OCI-LY1 (cell line): ENCODE measurements around the gene SAMD11.
"Not testable (repeated sequence)": the region's sequence is repeated elsewhere in the genome, so short reads cannot be mapped to it uniquely, and the experiment has no call there.

Experiments
- CTCF ChIP-seq: fragments of 200-600 bp; sonication (generic), shearing (Covaris generic); IDR thresholded peaks from 2 replicates; pipeline ENCODE4 v1.5.1; 2017; ENCODE audit warnings: mild to moderate bottlenecking, antibody characterized with exemption, low read length, moderate library complexity, mixed read lengths
- EZH2 ChIP-seq: fragments of 200-600 bp; sonication (generic), shearing (Covaris generic); IDR thresholded peaks from 2 replicates; pipeline ENCODE4 v1.8.0; 2017; ENCODE audit warnings: borderline replicate concordance, mixed run types, mild to moderate bottlenecking, antibody characterized with exemption, low read length, moderate library complexity, mixed read lengths

DNA sequence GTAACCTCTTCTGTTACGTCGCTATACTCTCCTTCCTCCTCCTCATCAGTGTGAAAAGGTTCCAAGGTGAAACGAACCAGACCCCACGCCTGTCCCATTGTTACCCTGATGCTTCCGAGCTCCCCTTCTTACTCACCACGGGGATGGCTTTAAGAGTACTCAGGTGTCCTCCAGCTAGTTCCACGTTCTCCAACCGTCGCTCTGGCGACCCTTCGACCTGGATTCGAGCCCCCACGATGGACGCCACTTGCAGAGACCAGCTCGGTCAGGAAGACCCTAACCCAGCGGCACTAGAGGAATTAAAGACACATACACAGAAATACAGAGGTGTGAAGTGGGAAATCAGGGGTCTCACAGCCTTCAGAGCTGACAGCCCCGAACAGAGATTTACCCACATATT is 25.8 kb upstream of the SAMD11 start:
- not testable (repeated sequence) for TF ChIP-seq CTCF, EZH2
